Transverse colon (tissue), 4 donors: ENCODE data around the gene AVPR2. TPM values are rescaled to one million over a fixed set of nuclear protein-coding genes. Genes with fewer than 3 reads are reported as not detected.

Source experiments
- DNase-seq: peaks from one replicate; pipeline ENCODE4 v3.0.0-alpha.2; 2019
- H3K27ac ChIP-seq, 4 donors: fragments of 200-600 bp; sonication (generic); 2 replicates each; pipeline ENCODE4 v1.5.1; 2016 to 2018; ENCODE audit warnings: inconsistent platforms in 4 of 4
- H3K27me3 ChIP-seq: fragments of 200-600 bp; sonication (generic); 2 replicates; pipeline ENCODE4 v1.5.1; 2017; ENCODE audit warnings: inconsistent platforms
- H3K36me3 ChIP-seq, 4 donors: fragments of 200-600 bp; sonication (generic); 2 replicates each; pipeline ENCODE4 v1.5.1; 2017 to 2019; ENCODE audit warnings: inconsistent platforms in 4 of 4
- H3K4me1 ChIP-seq, 4 donors: fragments of 200-600 bp; sonication (generic); 2 replicates each; pipeline ENCODE4 v1.5.1; 2017 to 2020; ENCODE audit warnings: inconsistent platforms in 4 of 4
- H3K4me3 ChIP-seq, 4 donors: fragments of 200-600 bp; sonication (generic); 1 replicate in 1 of 4; 2 replicates in 3 of 4; pipeline versions ENCODE4 v1.5.1 to v1.6.1; 2017 to 2019; ENCODE audit warnings: inconsistent platforms in 4 of 4
- H3K9me3 ChIP-seq, 2 donors: fragments of 200-600 bp; sonication (generic); 2 replicates each; pipeline ENCODE4 v1.5.1; 2017 to 2019; ENCODE audit warnings: inconsistent platforms in 2 of 2
- CTCF ChIP-seq, 5 experiments: fragments of 200-600 bp in 3 of 5; fragments of 450-650 bp in 2 of 5; sonication (generic) in 3 of 5; IDR thresholded peaks; 1 replicate in 2 of 5; 2 replicates in 3 of 5; pipeline ENCODE4 v1.5.1; 2016 to 2017; ENCODE audit warnings: antibody characterized with exemption in 5 of 5, inconsistent platforms in 3 of 5, mild to moderate bottlenecking in 2 of 5, moderate library complexity in 1 of 5
- EP300 ChIP-seq: sonication (generic); formaldehyde crosslinking; IDR thresholded peaks from one replicate; pipeline ENCODE4 v1.6.1; 2017; ENCODE audit warnings: antibody characterized with exemption, low read depth
- POLR2A ChIP-seq: fragments of 450-650 bp; IDR thresholded peaks from one replicate; pipeline ENCODE4 v1.6.1; 2016; ENCODE audit warnings: antibody characterized with exemption, mild to moderate bottlenecking, moderate library complexity
- POLR2AphosphoS5 ChIP-seq, 3 donors: sonication (generic); formaldehyde crosslinking; IDR thresholded peaks; one replicate each; pipeline ENCODE4 v1.6.1; 2016; ENCODE audit warnings: antibody characterized with exemption in 3 of 3
- WGBS, 2 donors: methylation state at CpG; one replicate each; pipeline ENCODE4 v1.1.5; 2018; ENCODE audit warnings: low coverage in 1 of 2; 5-methylcytosine and 5-hydroxymethylcytosine counted together
- in situ Hi-C, 4 donors: fragments of 200-750 bp; cut with MboI; loops; one replicate each; pipeline versions ENCODE4 v1.15.0 to v1.15.1; 2017; ENCODE audit warnings: low sequenced_read_pairs in 3 of 4, low pct_ligation_motif_present in 1 of 4, low pct_unique_long_range_greater_than_20kb in 1 of 4
- intact Hi-C: fragments of 100-400 bp; cut with DNase I; formaldehyde crosslinking; loops from one replicate; pipeline ENCODE4 v1.15.1; 2023; ENCODE audit warnings: low total_unique reads
- total RNA-seq, 4 donors: library from RNA; depleted of rRNA; stranded (reverse); fragments of >200 nt; gene quantifications; one replicate each; pipeline ENCODE4 v1.1.0, GENCODE V29; 2016

The AVPR2 gene
- total RNA-seq, 4 donors from 2014 or later, result 0.41 to 72.2 (median 9.8) TPM; not detected in 1

- no peaks in the 10 kb centered on the region for H3K9me3 ChIP-seq
- no peak for DNase-seq
- H3K27ac ChIP-seq, result no peak overlapping the region
- no peaks in the 10 kb centered on the region for H3K27me3 ChIP-seq
- H3K4me1 ChIP-seq, result no peaks in the 10 kb centered on the region
- intact Hi-C loops (no loop called here), in situ Hi-C loops (no loop called here)
- WGBS, 2 donors, result 73% methylated on average over 9 of the region's 9 CpGs; no CpG with 5 or more reads in 1 of the 2 donors
- no peaks in the 10 kb centered on the region for H3K36me3 ChIP-seq
- H3K4me3 ChIP-seq, result no peak overlapping the region
- TF ChIP-seq CTCF (IDR thresholded peaks at IDR 0.05), result no peak
- TF ChIP-seq EP300, result no peak
- no peak for TF ChIP-seq POLR2AphosphoS5 (IDR thresholded peaks at IDR 0.05)
- no peak for TF ChIP-seq POLR2A
These were observed 37.3 kb upstream of the AVPR2 start for GRCh38 chrX:153867139-153867538.

- no peaks in the 10 kb centered on the region for H3K36me3 ChIP-seq
- H3K27ac ChIP-seq, result no peak overlapping the region
- no peak for TF ChIP-seq POLR2AphosphoS5 (IDR thresholded peaks at IDR 0.05)
- TF ChIP-seq POLR2A, result no peak
- TF ChIP-seq EP300, result no peak
- no peak for TF ChIP-seq CTCF (IDR thresholded peaks at IDR 0.05)
- H3K4me3 ChIP-seq, result no peak overlapping the region
- in situ Hi-C loops, result no loop called here
- no peaks in the 10 kb centered on the region for H3K27me3 ChIP-seq
- WGBS, 2 donors, result 84% methylated on average over 11 of the region's 13 CpGs; no CpG with 5 or more reads in 1 of the 2 donors
- no peaks in the 10 kb centered on the region for H3K9me3 ChIP-seq
- intact Hi-C loops, result no loop called here
- H3K4me1 ChIP-seq, result no peaks in the 10 kb centered on the region
- DNase-seq, result no peak
These were observed 36.8 kb upstream of the AVPR2 start for GRCh38 chrX:153867671-153868070.

GRCh38 chrX:153868576-153869472 lies 35.6 kb upstream of the AVPR2 start:
- no peak for TF ChIP-seq POLR2A
- Histone ChIP-seq H3K27me3 (no peaks in the 10 kb centered on the region), H3K4me1 (no peaks in the 10 kb centered on the region), H3K36me3 (no peaks in the 10 kb centered on the region), H3K4me3 (no peak overlapping the region), H3K9me3 (no peaks in the 10 kb centered on the region), H3K27ac (no peak overlapping the region)
- in situ Hi-C loops (no loop called here), intact Hi-C loops (no loop called here)
- no peak for DNase-seq
- WGBS, 2 donors, result 89% methylated on average over 19 of the region's 26 CpGs; no CpG with 5 or more reads in 1 of the 2 donors

GRCh38 chrX:153869473-153870287 lies 34.8 kb upstream of the AVPR2 start:
- no peaks in the 10 kb centered on the region for H3K4me1 ChIP-seq
- H3K4me3 ChIP-seq, result no peak overlapping the region
- 82% methylated on average over 29 of the region's 31 CpGs; no CpG with 5 or more reads in 1 of the 2 donors for WGBS, 2 donors
- TF ChIP-seq EP300 (no peak), CTCF (IDR thresholded peaks at IDR 0.05) (no peak), POLR2AphosphoS5 (IDR thresholded peaks at IDR 0.05) (no peak), POLR2A (no peak)
- no peaks in the 10 kb centered on the region for H3K36me3 ChIP-seq
- no peak overlapping the region for H3K27ac ChIP-seq
- in situ Hi-C loops, result no loop called here
- no peak for DNase-seq
- H3K27me3 ChIP-seq, result no peaks in the 10 kb centered on the region
- intact Hi-C loops, result no loop called here
- no peaks in the 10 kb centered on the region for H3K9me3 ChIP-seq
